HFFc6 (cell line): ENCODE data around the gene CLEC14A. TPM values are rescaled to one million over a fixed set of nuclear protein-coding genes. Genes with fewer than 3 reads are reported as not detected.
A peak's percentile ranks its signal among the peaks of the same experiment; 100 is the strongest.

Source experiments
- DNase-seq: peaks from one replicate; pipeline ENCODE4 v3.0.0-alpha.2; 2018
- H3K27ac Mint-ChIP-seq: 2 replicates; pipeline ENCODE4 v1.8.0; 2020; ENCODE audit warnings: mild to moderate bottlenecking, mixed read lengths
- H3K27me3 Mint-ChIP-seq: 2 replicates; pipeline ENCODE4 v1.8.0; 2021; ENCODE audit warnings: mild to moderate bottlenecking, moderate library complexity, mixed read lengths; ENCODE audit not compliant: insufficient read depth
- H3K36me3 Mint-ChIP-seq: 2 replicates; pipeline ENCODE4 v1.8.0; 2021; ENCODE audit warnings: low read depth, mixed read lengths
- H3K4me1 Mint-ChIP-seq: 2 replicates; pipeline ENCODE4 v1.8.0; 2020; ENCODE audit warnings: low read depth, mixed read lengths
- H3K4me3 Mint-ChIP-seq: 2 replicates; pipeline ENCODE4 v1.8.0; 2020; ENCODE audit warnings: mild to moderate bottlenecking, moderate library complexity, mixed read lengths
- H3K9me3 Mint-ChIP-seq: 2 replicates; pipeline ENCODE4 v1.8.0; 2020; ENCODE audit warnings: mild to moderate bottlenecking, mixed read lengths
- total RNA-seq, 6 experiments: library from RNA; stranded (reverse); fragmentation: NEBNext Ultra II Directional; extraction: Animal tissue kit (Norgen Biotek cat#: 25700); gene quantifications; 2 replicates in 1 of 6; 3 replicates in 5 of 6; pipeline ENCODE4 v1.2.3, GENCODE V29; 2021
- TF ChIP-seq, protein P1 (sequence below): fragments of 200-600 bp; sonication (generic); IDR thresholded peaks from 2 replicates; pipeline ENCODE4 v1.5.0; 2021; ENCODE audit warnings: antibody characterized with exemption, mild to moderate bottlenecking

CLEC14A gene
- total RNA-seq, 6 experiments from 2014 or later: 0.08 to 0.12 TPM; not detected in 4

DNA sequence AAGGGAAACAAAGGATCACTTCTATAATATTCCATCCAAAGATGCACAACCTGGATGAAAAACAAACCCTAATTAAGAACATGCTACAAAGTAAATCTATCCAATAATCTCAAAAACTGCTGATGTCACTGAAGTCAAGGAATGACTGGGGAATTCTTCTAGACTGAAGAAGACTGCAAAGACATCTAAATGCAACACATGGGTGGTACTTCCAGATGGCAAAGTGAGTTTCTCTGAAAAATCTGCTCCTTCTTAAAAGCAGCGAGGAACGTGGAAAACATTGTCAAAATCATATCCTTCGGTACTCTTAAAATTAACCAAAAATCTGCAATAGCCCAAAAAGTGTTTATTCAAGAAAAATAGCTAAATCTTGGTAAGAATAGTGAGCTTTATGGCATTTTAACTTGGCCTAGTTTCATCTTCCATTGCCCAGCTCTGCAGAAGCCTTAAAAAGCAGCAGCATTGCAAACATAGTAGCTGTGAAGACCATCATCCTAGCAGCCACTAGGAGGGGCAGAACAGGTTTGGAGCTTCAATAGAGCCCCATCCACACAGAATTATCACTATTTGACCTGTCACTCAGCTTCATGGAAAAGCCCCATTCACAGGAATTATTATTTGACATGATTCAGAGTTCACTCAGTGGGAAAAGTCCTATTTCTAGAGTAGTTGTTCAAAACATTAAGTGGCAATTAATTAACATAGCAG, 7.4 kb downstream of the CLEC14A start:
- Mint-ChIP-seq H3K4me3 (no peak overlapping the region), H3K27me3 (no peaks in the 10 kb centered on the region), H3K9me3 (no peaks in the 10 kb centered on the region), H3K4me1 (peaks cover 14% of the 10 kb centered on the region), H3K27ac (no peak overlapping the region), H3K36me3 (no peaks in the 10 kb centered on the region)
- DNase-seq: no peak
- TF ChIP-seq, protein P1, sequence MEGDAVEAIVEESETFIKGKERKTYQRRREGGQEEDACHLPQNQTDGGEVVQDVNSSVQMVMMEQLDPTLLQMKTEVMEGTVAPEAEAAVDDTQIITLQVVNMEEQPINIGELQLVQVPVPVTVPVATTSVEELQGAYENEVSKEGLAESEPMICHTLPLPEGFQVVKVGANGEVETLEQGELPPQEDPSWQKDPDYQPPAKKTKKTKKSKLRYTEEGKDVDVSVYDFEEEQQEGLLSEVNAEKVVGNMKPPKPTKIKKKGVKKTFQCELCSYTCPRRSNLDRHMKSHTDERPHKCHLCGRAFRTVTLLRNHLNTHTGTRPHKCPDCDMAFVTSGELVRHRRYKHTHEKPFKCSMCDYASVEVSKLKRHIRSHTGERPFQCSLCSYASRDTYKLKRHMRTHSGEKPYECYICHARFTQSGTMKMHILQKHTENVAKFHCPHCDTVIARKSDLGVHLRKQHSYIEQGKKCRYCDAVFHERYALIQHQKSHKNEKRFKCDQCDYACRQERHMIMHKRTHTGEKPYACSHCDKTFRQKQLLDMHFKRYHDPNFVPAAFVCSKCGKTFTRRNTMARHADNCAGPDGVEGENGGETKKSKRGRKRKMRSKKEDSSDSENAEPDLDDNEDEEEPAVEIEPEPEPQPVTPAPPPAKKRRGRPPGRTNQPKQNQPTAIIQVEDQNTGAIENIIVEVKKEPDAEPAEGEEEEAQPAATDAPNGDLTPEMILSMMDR: peak; percentile 41; the same call in 1 of the 2 replicates

DNA sequence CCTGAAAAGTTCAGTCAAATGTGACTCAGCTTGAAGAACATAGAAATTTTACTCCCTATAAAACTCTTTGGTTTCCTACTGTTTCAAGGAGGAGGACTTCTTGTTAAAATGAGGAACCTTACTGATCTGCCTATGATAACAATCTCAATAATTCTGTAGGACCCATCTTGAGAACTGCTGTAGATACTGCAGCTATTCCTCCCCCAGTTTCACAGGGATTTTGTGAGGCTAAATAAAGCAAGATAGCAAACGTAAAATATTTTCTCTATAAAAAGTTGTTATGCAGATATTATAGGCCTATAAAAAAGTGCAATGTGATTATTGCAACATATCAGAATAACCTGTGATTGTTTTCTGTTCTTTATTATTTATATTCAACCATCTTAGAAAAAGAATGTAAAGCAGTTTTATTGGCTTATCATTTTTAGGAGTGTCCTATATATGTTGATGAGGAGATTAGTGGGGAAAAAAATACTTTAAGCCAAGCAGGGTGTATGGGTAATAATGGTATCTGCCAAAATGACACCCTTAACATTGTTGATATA, 12.1 kb downstream of the CLEC14A start:
- no peak for DNase-seq
- Mint-ChIP-seq H3K27me3 (no peaks in the 10 kb centered on the region), H3K9me3 (no peaks in the 10 kb centered on the region), H3K27ac (no peak overlapping the region), H3K4me1 (peaks cover 14% of the 10 kb centered on the region), H3K36me3 (no peaks in the 10 kb centered on the region), H3K4me3 (no peak overlapping the region)
- TF ChIP-seq, protein P1: no peak

DNA sequence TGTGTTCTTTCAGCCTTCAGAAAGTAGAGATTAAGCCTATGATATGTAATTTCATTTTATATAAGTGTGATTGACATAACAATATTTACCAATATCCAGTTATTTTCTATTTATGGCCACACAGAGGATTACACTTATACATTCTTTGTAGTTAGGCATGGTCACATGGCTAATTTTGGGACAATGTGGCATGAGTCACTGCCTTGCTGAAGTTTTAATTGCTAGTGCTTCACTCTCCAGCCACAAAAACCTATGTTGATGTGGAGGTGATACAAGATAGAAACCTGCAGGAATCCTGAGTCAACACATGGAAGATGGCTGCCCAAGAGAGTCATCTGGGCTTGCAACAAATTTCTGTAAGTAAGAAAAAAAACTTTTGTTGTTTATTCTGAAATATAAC, 17.0 kb downstream of the CLEC14A start:
- no peaks in the 10 kb centered on the region for H3K36me3 Mint-ChIP-seq
- TF ChIP-seq, protein P1: no peak
- H3K27ac Mint-ChIP-seq: peak overlapping the region; percentile 79
- H3K4me3 Mint-ChIP-seq: peak overlapping the region; percentile 7; the same call in 1 of the 2 replicates
- peaks cover 26% of the 10 kb centered on the region for H3K4me1 Mint-ChIP-seq
- H3K27me3 Mint-ChIP-seq: no peaks in the 10 kb centered on the region
- H3K9me3 Mint-ChIP-seq: no peaks in the 10 kb centered on the region
- DNase-seq: peak; percentile 57

DNA sequence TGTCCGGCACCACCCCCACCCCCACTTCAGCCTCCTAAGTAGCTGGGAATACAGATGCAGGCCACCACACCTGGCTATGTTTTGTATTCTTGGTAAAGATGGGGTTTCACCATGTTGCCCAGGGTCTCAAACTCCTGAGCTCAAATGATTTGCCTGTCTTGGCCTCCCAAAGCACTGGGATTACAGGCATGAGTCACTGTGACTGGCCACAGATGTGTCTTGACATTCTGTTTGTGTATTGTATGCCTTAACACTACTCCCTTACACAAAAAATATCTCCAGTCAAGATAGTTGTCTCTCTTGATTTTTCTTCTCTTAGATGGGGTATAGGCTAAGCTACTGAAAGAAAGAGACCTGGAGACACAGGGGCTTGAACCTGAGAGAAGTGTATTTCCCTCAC, 17.6 kb downstream of the CLEC14A start:
- Mint-ChIP-seq H3K36me3 (no peaks in the 10 kb centered on the region), H3K9me3 (no peaks in the 10 kb centered on the region), H3K4me1 (peaks cover 26% of the 10 kb centered on the region), H3K4me3 (peak overlapping the region; percentile 7), H3K27ac (peak overlapping the region; percentile 79), H3K27me3 (no peaks in the 10 kb centered on the region)
- peak; percentile 39 for DNase-seq
- TF ChIP-seq, protein P1: no peak

DNA sequence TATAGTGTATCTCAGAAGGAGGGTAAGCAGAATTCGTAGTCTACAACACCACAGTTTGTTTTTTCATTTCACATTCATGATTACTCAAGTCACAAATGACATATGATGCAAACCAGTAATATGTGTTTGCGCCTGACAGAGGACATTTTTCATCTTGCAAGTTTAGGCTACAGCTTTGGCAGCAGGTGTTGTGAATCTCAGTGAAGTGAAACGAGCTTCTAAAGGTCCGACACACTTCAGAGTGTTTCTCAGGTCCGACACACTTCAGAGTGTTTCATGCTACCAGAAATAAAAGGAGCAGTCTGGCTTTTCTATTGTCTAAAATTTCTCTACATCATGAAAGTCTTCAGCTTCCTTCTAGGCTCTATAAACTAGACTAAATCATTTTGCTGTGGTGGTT, 22.7 kb downstream of the CLEC14A start:
- H3K36me3 Mint-ChIP-seq: 0 out of 2 replicates have a peak, but pooled peaks cover 6% of the 10 kb centered on the region
- TF ChIP-seq, protein P1: no peak
- H3K4me1 Mint-ChIP-seq: peaks cover 11% of the 10 kb centered on the region
- H3K27ac Mint-ChIP-seq: no peak overlapping the region
- H3K27me3 Mint-ChIP-seq: no peaks in the 10 kb centered on the region; the same call in 1 of the 2 replicates
- H3K4me3 Mint-ChIP-seq: no peak overlapping the region
- no peak for DNase-seq
- H3K9me3 Mint-ChIP-seq: no peaks in the 10 kb centered on the region
